Gastrocnemius medialis (tissue), 4 donors: ENCODE results near the gene SEC23IP.

Experiments used
- CTCF ChIP-seq, 5 experiments: fragments of 450-650 bp in 3 of 5; fragments of 200-600 bp in 2 of 5; sonication (generic) in 2 of 5; IDR thresholded peaks in 4 of 5; conservative IDR thresholded peaks in 1 of 5; 1 replicate in 4 of 5; 2 replicates in 1 of 5; pipeline ENCODE4 v1.5.1; 2016 to 2019; ENCODE audit warnings: antibody characterized with exemption in 5 of 5, mild to moderate bottlenecking in 3 of 5, moderate library complexity in 3 of 5
- POLR2A ChIP-seq, 2 donors: fragments of 450-650 bp; IDR thresholded peaks; one replicate each; pipeline ENCODE4 v1.6.1; 2017; ENCODE audit warnings: antibody characterized with exemption in 2 of 2, mild to moderate bottlenecking in 2 of 2, moderate library complexity in 2 of 2

GRCh38 chr10:119991066-119991465, 98.5 kb downstream of the SEC23IP start:
- TF ChIP-seq CTCF (IDR thresholded peaks at IDR 0.05 in 4 of 5, conservative IDR thresholded peaks at IDR 0.05 in 1 of 5) (no peak), POLR2A (IDR thresholded peaks at IDR 0.05) (no peak)
